ENCODE results near the gene HAGHL.

HAGHL gene

GRCh38 chr16:720990-721764 lies 5.7 kb upstream of the HAGHL start, which contains the start of gene ANTKMT:
Gene ANTKMT (plus strand): TSS chr16:721146. CDS start chr16:721275, 129 bp downstream.
- DNase-seq (ENCODE audit: low spot score), result peak; percentile 59

- no peak for DNase-seq (ENCODE audit: low spot score)
Observed at GRCh38 chr16:721765-722540, 5.0 kb upstream of the HAGHL start.

- DNase-seq (ENCODE audit: low spot score), result no peak
Observed at GRCh38 chr16:722835-723633, 3.9 kb upstream of the HAGHL start.

GRCh38 chr16:723695-724094 lies 3.2 kb upstream of the HAGHL start:
- no peak for DNase-seq (ENCODE audit: low spot score)

- no peak for DNase-seq (ENCODE audit: low spot score)
Observed at GRCh38 chr16:724188-725040, 2.5 kb upstream of the HAGHL start.

GRCh38 chr16:725041-725376 lies 1.9 kb upstream of the HAGHL start:
- DNase-seq (ENCODE audit: low spot score), result no peak

GRCh38 chr16:725463-726187 lies 1.3 kb upstream of the HAGHL start:
- no peak for DNase-seq (ENCODE audit: low spot score)

GRCh38 chr16:726188-726437 lies 793 bp upstream of the HAGHL start:
- DNase-seq (ENCODE audit: low spot score), result no peak

GRCh38 chr16:727291-727977 lies 528 bp downstream of the HAGHL start:
- DNase-seq (ENCODE audit: low spot score), result no peak

- peak; percentile 54 for DNase-seq (ENCODE audit: low spot score)
Observed at GRCh38 chr16:728131-728889, 1.4 kb downstream of the HAGHL start.

GRCh38 chr16:728890-729744 lies 2.2 kb downstream of the HAGHL start:
- DNase-seq (ENCODE audit: low spot score), result no peak

GRCh38 chr16:729768-730665 lies 3.1 kb downstream of the HAGHL start:
- no peak for DNase-seq (ENCODE audit: low spot score)

- DNase-seq (ENCODE audit: low spot score), result no peak
Observed at GRCh38 chr16:730666-731509, 4.0 kb downstream of the HAGHL start.

GRCh38 chr16:732332-732731 lies 5.4 kb downstream of the HAGHL start:
- DNase-seq (ENCODE audit: low spot score), result no peak

- DNase-seq (ENCODE audit: low spot score), result no peak
Observed at GRCh38 chr16:732936-733335, 6.0 kb downstream of the HAGHL start.

- DNase-seq (ENCODE audit: low spot score), result no peak
Observed at GRCh38 chr16:733382-734207, 6.7 kb downstream of the HAGHL start.

Measured in pons (tissue), 1 donor.